B cell (primary cell): ENCODE results near the gene PCSK2. TPM values are rescaled to one million over a fixed set of nuclear protein-coding genes. Genes with fewer than 3 reads are reported as not detected.

Experiments used
- ATAC-seq: fragments of 200-7000 bp; cut with Tn5 transposase; one replicate; pipeline ENCODE4 v1.10.0; 2021; ENCODE audit warnings: low read depth, mild to moderate bottlenecking, moderate number of reproducible peaks, moderate library complexity
- CTCF ChIA-PET: fragments of 350-600 bp; sonication (Branson Sonifier 250); formaldehyde crosslinking; loops from one replicate; lab custom pipeline; 2021; ENCODE audit warnings: antibody characterized with exemption, inconsistent platforms; lab: Charles Lee
- POLR2A ChIA-PET: fragments of 350-600 bp; sonication (Branson Sonifier 250); formaldehyde crosslinking; loops from one replicate; lab custom pipeline; 2021; ENCODE audit warnings: antibody characterized with exemption; lab: Charles Lee
- DNase-seq: peaks from one replicate; pipeline ENCODE4 v3.0.0; 2013
- H2AFZ ChIP-seq: 2 replicates; pipeline ENCODE4 v1.6.1; 2012; ENCODE audit warnings: mild to moderate bottlenecking, low read depth, low read length; ENCODE audit not compliant: insufficient read depth, poor library complexity, severe bottlenecking
- H3K27ac ChIP-seq, 2 donors: 1 replicate in 1 of 2; 2 replicates in 1 of 2; pipeline ENCODE4 v1.5.1; 2012 to 2013; ENCODE audit warnings: low read length in 2 of 2, mild to moderate bottlenecking in 2 of 2, moderate library complexity in 1 of 2
- H3K27me3 ChIP-seq, 4 experiments: fragments of 200-600 bp in 1 of 4; sonication (generic) in 1 of 4; replicated peaks in 1 of 4; 1 replicate in 2 of 4; 2 replicates in 2 of 4; pipeline versions ENCODE4 v1.6.1 to v1.7.0; 2013 to 2016; ENCODE audit warnings: low read length in 3 of 4, mild to moderate bottlenecking in 2 of 4, mixed read lengths in 1 of 4, moderate library complexity in 1 of 4; ENCODE audit not compliant: insufficient read depth in 4 of 4, control insufficient read depth in 3 of 4; ENCODE audit errors: control extremely low read depth in 1 of 4
- H3K36me3 ChIP-seq, 2 experiments: replicated peaks in 1 of 2; 1 replicate in 1 of 2; 2 replicates in 1 of 2; pipeline versions ENCODE4 v1.6.1 to v1.7.1; 2013; ENCODE audit warnings: low read length in 1 of 2; ENCODE audit not compliant: insufficient read depth in 2 of 2, control insufficient read depth in 1 of 2; ENCODE audit errors: control extremely low read depth in 1 of 2, extremely low read depth in 1 of 2
- H3K4me1 ChIP-seq, 2 donors: fragments of 200-600 bp in 1 of 2; sonication (generic) in 1 of 2; 1 replicate in 1 of 2; 2 replicates in 1 of 2; pipeline versions ENCODE4 v1.5.1 to v1.6.1; 2013 to 2017; ENCODE audit warnings: low read length in 2 of 2; ENCODE audit not compliant: control insufficient read depth in 2 of 2, insufficient read depth in 2 of 2
- H3K4me2 ChIP-seq: replicated peaks from 2 replicates; pipeline ENCODE3; 2012; ENCODE audit warnings: mild to moderate bottlenecking, low read depth, low read length; ENCODE audit not compliant: poor library complexity, severe bottlenecking
- H3K4me3 ChIP-seq, 5 experiments: fragments of 200-600 bp in 1 of 5; sonication (generic) in 1 of 5; 1 replicate in 3 of 5; 2 replicates in 2 of 5; pipeline versions ENCODE4 v1.5.1 to v1.7.0; 2011 to 2016; ENCODE audit warnings: low read length in 4 of 5, mild to moderate bottlenecking in 4 of 5, low read depth in 2 of 5, control low read depth in 1 of 5, moderate library complexity in 1 of 5; ENCODE audit not compliant: insufficient read depth in 1 of 5; ENCODE audit errors: control extremely low read depth in 1 of 5, extremely low read depth in 1 of 5
- H3K79me2 ChIP-seq: fragments of 200-600 bp; sonication (generic); one replicate; pipeline ENCODE4 v1.6.0; 2016; ENCODE audit warnings: low read length; ENCODE audit not compliant: control insufficient read depth, insufficient read depth
- H3K9ac ChIP-seq: fragments of 200-600 bp; sonication (generic); 2 replicates; pipeline ENCODE4 v1.6.1; 2017; ENCODE audit warnings: mild to moderate bottlenecking, low read length, moderate library complexity
- H3K9me3 ChIP-seq, 3 donors: one replicate each; pipeline versions ENCODE4 v1.6.1 to v1.7.1; 2013; ENCODE audit warnings: low read length in 2 of 3; ENCODE audit not compliant: control insufficient read depth in 2 of 3, insufficient read depth in 1 of 3; ENCODE audit errors: control extremely low read depth in 1 of 3
- H4K20me1 ChIP-seq: 2 replicates; pipeline ENCODE4 v1.6.0; 2012; ENCODE audit warnings: mild to moderate bottlenecking, low read length; ENCODE audit not compliant: insufficient read depth, control insufficient read depth, poor library complexity, severe bottlenecking
- H3K27ac Mint-ChIP-seq: one replicate; pipeline ENCODE4 v1.8.0; 2021; ENCODE audit warnings: mixed read lengths
- H3K27me3 Mint-ChIP-seq: one replicate; pipeline ENCODE4 v1.8.0; 2021; ENCODE audit warnings: mixed read lengths
- H3K4me1 Mint-ChIP-seq: one replicate; pipeline ENCODE4 v1.8.0; 2021; ENCODE audit warnings: mixed read lengths
- H3K4me3 Mint-ChIP-seq: one replicate; pipeline ENCODE4 v1.8.0; 2021; ENCODE audit warnings: mixed read lengths
- H3K9me3 Mint-ChIP-seq: one replicate; pipeline ENCODE4 v1.8.0; 2022; ENCODE audit warnings: mixed read lengths; ENCODE audit not compliant: insufficient read depth
- CTCF ChIP-seq: fragments of 200-600 bp; IDR thresholded peaks from one replicate; pipeline ENCODE4 v1.8.0; 2022; ENCODE audit warnings: antibody characterized with exemption, mild to moderate bottlenecking
- EZH2 ChIP-seq: IDR thresholded peaks from 2 replicates; pipeline ENCODE4 v1.6.1; 2012; ENCODE audit warnings: borderline replicate concordance, low read depth, mild to moderate bottlenecking, moderate library complexity, low read length; ENCODE audit not compliant: insufficient read depth, poor library complexity, severe bottlenecking
- WGBS: methylation state at CpG from one replicate; pipeline ENCODE4 v1.1.5; 2013; ENCODE audit warnings: missing lambda C conversion rate; ENCODE audit not compliant: insufficient coverage; 5-methylcytosine and 5-hydroxymethylcytosine counted together
- intact Hi-C: fragments of 100-400 bp; cut with micrococcal nuclease; formaldehyde crosslinking; loops from one replicate; pipeline ENCODE4 v1.10.0; 2022
- polyA plus RNA-seq: library from polyadenylated mRNA; depleted of rRNA; stranded (reverse); fragments of >200 nt; gene quantifications from 2 replicates; pipeline ENCODE4 v1.2.3, GENCODE V29; 2012
- total RNA-seq, 2 donors: library from RNA; stranded (reverse); fragments of 120-200 nt in 1 of 2; gene quantifications; 1 replicate in 1 of 2; 2 replicates in 1 of 2; pipeline versions ENCODE4 v1.2.3 to v1.2.4, GENCODE V29; 2013 to 2022

The PCSK2 gene
- total and polyA plus RNA-seq, 2 donors (not counting 1 experiment from before 2014, with no cell fraction given): not detected

- H3K4me3 Mint-ChIP-seq: no peak overlapping the region
- 100% methylated on average over 2 of the region's 2 CpGs for WGBS
- ChIA-PET POLR2A (no interaction called here), CTCF (no interaction called here)
- H2AFZ ChIP-seq: no peak overlapping the region
- H3K36me3 ChIP-seq: no peaks in the 10 kb centered on the region
- H3K4me3 ChIP-seq: no peak overlapping the region
- DNase-seq: no peak
- no peak for ATAC-seq
- intact Hi-C loops: no loop called here
- TF ChIP-seq EZH2: no peak
- no peak for TF ChIP-seq CTCF
- no peak overlapping the region for H3K27ac ChIP-seq
- no peak overlapping the region for H3K27ac Mint-ChIP-seq
- H3K27me3 Mint-ChIP-seq: peaks cover 25% of the 10 kb centered on the region
- H3K27me3 ChIP-seq: peaks cover 0 to 1% (median 0%) of the 10 kb centered on the region in 4 experiments
- H4K20me1 ChIP-seq: no peaks in the 10 kb centered on the region
- no peaks in the 10 kb centered on the region for H3K4me1 Mint-ChIP-seq
- no peaks in the 10 kb centered on the region for H3K79me2 ChIP-seq
- no peak overlapping the region for H3K9ac ChIP-seq
- H3K9me3 Mint-ChIP-seq: no peaks in the 10 kb centered on the region
- no peaks in the 10 kb centered on the region for H3K4me1 ChIP-seq
- H3K4me2 ChIP-seq: no peak overlapping the region
- H3K9me3 ChIP-seq: no peaks in the 10 kb centered on the region
These were observed 258.2 kb downstream of the PCSK2 start for GRCh38 chr20:17485017-17485416.

- ATAC-seq (no peak), DNase-seq (no peak)
- CTCF ChIA-PET: no interaction called here
- POLR2A ChIA-PET: no interaction called here
- Histone ChIP-seq H3K9me3 (no peaks in the 10 kb centered on the region), H3K9ac (no peak overlapping the region), H3K79me2 (no peaks in the 10 kb centered on the region), H4K20me1 (no peaks in the 10 kb centered on the region), H3K4me2 (no peak overlapping the region), H2AFZ (no peak overlapping the region), H3K27me3 (peaks cover 0 to 3% (median 0%) of the 10 kb centered on the region in 4 experiments), H3K4me3 (no peak overlapping the region), H3K27ac (no peak overlapping the region), H3K36me3 (no peaks in the 10 kb centered on the region), H3K4me1 (no peaks in the 10 kb centered on the region)
- Mint-ChIP-seq H3K9me3 (no peaks in the 10 kb centered on the region), H3K4me3 (no peak overlapping the region), H3K27ac (no peak overlapping the region), H3K27me3 (peaks cover 16% of the 10 kb centered on the region), H3K4me1 (no peaks in the 10 kb centered on the region)
- 75% methylated on average over 4 of the region's 9 CpGs for WGBS
- TF ChIP-seq CTCF: no peak
- TF ChIP-seq EZH2: no peak
- intact Hi-C loops: no loop called here
These were observed 262.2 kb downstream of the PCSK2 start for GRCh38 chr20:17488916-17489600.
